Activated naive CD8-positive, alpha-beta T cell treated with anti-CD3 and anti-CD28 coated beads, Interleukin-2, amount 50 U/mL, for 16 hours (primary cell): ENCODE results near the gene HS3ST5.
"Not testable (repeated sequence)": the region's sequence is repeated elsewhere in the genome, so short reads cannot be mapped to it uniquely, and the experiment has no call there.

Source experiments
- DNase-seq: peaks from one replicate; pipeline ENCODE4 v3.0.0-alpha.2; 2020; ENCODE audit warnings: low read depth, low spot score

The HS3ST5 gene

DNA sequence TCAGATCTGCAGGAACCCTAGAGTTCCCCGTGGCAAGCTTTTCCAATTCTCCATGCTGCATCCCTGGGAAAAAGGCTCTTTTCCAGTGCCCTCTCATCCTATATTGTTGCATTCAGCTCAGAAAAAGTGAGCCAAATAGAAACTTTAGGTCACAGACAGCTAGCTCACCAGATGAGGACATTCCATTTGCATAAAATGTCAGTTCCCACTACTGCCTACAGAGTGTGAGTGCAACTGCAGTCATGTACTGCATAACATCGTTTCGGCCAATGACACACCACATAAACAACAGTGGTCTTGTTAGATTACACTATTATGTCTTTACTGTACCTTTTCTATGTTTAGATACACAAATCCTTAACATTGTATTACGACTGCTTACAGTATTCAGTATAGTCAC, 8.6 kb downstream of the HS3ST5 start:
- DNase-seq = no peak

DNA sequence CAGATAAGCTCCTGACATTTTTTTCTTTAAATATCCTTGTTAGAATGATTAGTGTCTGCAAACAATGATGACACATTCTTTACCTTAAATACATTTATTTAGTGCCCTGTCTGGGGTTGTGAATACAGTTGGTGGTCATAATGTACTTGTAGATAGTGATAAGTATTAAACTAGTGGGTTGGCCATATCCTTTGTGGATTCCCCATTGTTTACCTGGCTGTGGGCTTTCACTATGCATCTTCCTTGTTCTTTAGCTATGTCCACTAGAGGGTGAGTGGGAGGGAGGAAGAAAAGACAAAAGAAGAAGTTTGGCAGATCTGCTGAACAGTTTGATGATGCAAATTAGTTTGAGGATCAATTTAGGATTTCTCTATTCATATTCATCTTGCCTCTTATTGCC, 15.7 kb downstream of the HS3ST5 start:
- DNase-seq = no peak

DNA sequence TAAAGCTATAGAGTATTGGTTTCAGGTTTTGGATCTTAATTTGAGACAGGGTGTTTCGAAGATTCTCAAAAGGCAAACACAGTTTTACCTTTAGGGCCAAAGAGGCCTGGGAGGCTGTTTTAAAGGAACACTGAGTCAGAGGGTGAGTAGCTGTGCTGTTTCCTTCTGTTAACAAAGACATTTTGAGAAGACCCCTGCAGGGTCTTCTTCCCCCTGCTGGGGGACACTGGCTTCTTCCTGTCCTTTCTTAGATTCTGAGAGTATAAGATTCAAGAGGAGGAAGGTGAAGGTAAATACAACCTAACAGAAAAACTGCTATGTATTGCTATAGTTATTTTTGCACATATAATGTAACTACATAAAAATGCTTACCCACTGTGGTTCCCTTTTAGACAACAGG, 19.0 kb downstream of the HS3ST5 start:
- no peak for DNase-seq

DNA sequence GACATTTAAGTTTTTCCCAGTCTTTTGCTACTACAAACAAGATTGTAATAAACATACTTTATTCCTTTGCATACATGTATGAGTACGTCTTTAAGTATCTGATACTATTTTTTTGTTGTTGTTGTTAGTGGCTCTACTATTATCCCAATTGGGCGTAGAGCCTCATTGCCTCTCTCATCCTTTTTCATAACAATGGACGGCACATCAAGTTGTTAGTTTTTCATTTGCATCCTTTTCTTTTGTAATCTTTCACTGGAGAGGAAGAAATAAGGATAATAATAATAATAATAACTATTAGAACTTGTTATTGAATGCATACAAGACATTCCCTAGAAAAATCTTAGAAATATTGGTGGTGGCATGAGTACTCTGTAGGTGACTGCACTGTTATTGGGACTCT, 23.1 kb downstream of the HS3ST5 start:
- no peak for DNase-seq

DNA sequence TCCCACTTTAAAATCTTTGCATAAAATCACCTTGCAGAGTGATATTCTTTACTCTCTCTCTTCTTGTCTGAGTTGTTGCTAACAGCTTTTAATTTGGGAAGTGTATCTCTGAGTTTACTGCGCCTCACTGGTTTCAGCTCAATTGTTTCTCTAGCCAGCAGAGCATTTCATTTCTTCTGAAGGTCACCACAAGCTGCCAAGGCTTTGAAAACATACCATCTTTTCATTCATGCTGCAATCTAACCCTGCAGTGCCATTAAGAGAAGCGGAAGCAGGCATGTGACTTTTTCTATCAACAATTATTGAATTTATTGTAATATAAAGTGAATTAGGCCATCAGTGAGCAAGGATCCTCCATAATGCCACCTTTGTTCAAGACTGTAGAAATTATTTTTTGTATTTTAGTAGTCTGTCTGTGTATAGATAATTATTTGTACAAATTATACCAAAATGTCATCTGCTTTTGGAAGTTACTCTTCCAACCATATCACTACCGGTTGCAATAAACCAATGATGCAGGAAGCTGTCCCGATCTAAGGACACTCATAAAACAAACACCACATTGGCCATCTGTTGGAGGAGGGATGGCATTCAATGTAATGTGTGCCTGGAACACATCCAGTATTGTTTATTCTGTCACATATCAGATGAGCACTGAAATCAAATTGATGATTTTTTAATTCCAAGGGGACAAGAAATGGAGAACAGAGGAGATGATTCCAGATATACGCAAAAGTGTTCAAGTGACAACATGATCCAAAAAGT, 26.8 kb downstream of the HS3ST5 start:
- DNase-seq = no peak

DNA sequence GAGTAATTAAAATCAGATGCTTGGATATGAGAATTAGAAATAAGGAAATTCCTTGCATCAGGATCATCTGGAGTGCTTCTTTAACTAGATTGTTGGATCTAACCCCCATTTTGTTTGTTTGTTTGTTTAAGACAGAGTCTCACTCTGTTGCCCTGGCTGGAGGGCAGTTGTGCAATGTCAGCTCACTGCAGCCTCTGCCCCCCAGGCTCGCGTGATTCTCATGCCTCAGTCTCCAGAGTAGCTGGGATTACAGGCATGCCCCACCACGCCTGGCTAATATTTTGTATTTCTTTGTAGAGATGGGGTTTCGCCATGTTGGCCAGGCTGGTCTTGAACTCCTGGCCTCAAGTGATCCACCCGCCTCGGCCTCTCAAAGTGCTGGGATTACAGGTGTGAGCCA, 29.0 kb downstream of the HS3ST5 start:
- not testable (repeated sequence) for DNase-seq

DNA sequence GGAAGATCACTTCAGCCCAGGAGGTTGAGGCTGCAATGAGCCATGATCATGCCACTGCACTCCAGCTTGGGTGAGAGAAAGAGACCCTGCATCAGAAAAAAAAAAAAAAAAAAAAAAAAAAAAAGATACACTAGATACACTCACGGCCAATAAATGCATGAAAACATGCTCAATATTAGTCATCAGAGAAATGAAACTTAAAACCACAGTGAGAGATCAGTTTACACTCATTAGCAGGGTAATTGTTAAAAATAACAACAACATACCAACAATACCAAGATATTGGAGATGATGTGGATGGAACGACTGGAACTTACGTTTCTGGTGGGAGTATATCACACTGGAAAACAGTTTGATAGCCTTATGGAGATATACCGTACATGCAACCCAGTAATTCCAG, 29.9 kb downstream of the HS3ST5 start:
- no peak for DNase-seq

DNA sequence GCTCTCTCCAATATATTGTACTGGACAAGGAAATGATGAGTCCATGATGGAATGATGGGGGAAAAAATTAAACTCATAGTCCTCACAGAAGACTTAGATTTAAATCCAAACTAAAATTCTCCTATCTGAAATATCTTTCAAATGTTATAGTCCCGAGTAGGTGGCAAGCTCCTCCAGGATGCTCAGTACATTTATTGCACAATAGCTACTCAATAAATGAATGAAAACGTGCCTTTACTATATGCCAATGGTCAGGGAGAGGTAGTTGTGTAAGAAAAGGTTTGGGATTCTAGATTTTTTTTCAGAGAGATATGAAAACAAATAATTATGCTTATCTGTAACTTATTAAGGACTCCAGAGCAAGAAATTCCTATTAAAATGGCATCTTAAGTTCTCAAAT, 32.8 kb downstream of the HS3ST5 start:
- no peak for DNase-seq

DNA sequence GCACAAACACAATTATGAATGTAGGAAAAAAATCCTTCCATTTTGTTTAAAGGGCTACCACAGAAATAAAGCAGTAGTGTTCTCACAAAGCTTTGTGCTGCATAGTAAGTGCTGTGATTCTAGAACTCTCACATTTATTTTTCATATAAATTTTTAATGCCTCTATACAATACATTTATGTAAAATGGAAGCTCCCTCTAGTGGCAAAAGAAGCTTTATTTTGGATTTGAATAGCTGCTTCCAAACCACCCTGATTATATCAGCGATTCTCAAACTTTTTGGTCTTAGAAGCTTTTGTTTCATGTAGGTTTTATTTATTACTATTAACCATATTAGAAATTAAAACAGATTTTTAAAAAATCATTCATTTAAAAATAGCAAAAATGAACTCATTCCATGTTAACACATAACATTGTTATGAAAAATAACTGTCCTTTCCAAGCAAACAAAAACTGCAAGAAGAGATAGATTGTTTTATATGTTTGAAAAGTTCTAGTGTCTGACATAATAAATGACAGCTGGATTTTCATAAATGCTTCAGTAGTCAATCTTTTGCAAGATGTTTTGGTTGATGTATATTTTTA, 38.4 kb downstream of the HS3ST5 start:
- DNase-seq = no peak

DNA sequence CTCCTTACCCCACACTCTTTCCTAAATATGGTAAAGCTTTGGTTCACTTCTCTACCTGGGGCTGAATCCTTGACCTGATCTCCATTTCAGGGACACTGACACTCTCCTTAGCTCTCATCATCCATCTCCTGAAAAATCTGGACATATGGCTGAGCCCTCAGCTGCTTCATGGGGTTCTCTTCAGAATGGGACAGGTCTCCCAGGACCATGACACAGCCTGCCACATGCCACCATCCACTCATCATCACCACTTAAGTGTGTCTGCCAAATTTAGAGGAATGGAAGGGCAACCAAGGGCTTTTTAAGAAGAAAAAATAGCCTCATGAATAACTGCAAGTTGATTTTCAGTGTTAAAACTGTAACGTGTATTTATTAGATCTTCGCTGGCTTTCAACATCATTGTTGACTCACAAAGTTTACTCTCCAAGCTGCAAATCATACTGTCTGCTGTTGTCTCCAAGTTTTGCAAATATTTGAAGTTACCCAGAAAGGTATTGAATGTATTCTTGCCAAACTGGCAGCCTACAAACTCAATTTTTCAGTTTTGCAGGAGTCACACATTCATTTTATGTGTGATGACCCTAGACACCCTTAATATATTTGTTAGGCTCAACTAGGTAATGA, 41.1 kb downstream of the HS3ST5 start:
- no peak for DNase-seq

DNA sequence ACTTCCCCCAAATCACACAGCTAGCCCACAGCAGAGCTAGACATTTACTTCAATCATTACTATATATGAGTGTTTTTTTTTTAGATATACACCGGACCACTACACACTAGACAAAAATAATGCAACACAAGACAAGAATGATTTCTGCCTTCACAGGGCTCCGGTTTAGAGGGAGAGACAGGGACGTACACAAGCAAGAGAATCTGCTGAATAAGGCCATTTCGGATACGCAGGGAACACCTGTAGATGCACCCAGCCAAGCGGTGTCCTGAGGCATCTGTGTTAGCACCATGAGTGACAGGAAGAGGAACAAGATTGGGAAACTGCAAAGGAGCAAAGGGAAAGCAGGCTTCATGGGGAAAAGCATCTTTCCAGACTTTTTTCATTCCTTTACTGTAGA, 45.7 kb downstream of the HS3ST5 start:
- no peak for DNase-seq

DNA sequence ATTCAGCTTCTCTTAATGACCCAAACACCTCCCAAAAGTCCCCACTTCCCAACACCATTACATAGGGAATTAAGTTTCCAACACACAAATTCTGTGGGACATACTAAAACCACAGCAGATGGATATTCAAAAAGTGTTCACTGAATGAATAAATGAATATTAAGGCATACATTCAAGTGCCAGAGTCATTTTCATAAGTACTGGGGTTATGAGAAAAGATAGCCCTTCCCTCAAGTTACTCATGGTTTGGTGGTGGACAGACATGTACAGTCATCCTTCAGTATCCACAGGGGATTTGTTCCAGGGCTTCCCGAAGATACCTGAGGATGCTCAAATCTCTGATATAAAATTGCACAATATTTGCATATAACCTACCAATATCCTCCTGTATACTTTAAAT, 50.4 kb downstream of the HS3ST5 start:
- DNase-seq = no peak

DNA sequence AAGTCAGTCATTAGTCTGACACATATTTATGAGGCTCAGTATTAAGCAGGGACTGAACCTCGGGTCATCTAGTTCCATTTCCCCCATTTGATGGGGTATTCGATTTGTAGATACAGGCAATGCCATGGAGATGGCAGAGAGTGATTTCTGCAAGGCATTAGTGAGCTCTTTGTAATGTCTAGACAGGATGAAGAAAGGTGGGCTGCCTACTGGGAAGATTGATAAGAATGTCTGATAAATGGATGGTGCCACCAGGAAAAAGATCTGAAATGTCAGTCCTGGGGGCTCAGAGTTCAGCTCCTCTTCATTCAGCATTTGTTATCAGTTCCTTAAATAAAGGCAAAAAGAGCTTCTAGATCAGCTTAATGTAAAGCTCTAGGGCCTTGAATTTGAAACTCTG, 51.4 kb downstream of the HS3ST5 start:
- DNase-seq = no peak

DNA sequence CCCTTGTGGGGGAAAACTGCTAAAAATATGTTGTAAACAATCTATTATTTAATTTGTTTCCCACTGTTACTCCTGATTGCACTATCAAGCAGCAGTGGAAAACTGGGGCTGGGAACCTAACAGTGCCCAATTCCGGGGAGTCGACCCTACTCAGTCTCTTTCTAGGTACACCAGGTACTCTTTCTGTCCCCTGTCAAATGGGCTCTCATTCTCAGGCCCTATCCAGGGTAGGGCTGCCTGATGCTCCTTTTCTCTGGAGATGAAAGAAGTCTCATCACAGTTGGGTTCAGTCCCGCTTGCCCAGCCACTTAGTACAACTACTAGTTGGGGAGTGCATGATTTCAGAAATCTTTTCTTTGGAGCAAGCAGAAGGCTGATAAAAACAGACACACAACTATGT, 52.0 kb downstream of the HS3ST5 start:
- DNase-seq = no peak

DNA sequence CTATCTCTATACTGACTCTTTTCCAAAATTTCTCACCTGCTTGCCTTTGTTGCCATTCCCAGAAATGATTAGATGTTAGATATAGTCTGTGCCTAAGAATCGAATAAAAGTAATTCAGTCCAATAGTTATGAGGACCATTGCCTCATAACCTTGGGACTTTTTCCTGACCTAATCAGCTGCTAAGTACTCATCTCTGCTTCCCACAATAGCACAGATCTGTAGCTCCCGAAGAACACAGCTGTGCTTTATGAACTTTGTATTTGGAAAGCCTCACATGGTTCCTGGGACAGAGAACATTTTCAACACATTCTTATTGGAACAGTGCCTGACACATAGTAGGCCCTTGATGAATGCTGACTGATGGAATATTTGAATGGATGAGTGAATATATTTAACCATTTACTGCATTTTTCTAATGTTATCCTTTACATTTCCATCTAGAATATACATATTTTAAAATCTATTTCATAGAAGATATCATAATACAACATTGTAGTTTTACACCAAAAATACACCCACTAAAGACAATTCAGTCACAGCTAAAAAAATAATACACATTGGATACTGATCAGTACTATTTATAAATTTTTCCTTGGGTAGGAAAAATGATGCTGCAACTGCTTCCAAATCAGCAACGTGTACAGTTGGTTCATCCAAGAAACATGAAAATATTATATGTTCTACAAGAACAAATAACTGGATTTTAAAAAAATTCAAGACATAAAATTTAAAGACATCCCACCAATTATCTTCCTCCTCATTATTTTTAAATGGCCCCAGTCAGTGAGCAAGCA, 53.9 kb downstream of the HS3ST5 start:
- DNase-seq = no peak

DNA sequence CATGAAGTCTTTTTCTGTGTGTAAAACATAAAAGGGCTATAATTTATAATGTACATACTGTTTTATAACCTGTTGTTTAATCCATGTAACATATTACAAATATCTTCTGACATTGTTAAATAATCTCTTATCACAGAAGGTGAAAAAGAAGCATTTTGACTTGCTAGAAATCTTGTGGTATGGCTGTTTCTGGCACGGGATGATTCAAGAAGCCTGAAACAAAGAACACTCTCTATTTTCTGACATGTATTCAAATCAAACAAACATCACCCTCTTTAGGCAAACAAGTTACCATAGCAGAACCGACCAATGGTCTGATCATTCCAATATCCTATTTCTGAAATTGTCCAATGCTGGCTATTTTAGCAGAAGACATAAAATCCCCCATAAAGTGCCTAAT, 55.4 kb downstream of the HS3ST5 start:
- no peak for DNase-seq

DNA sequence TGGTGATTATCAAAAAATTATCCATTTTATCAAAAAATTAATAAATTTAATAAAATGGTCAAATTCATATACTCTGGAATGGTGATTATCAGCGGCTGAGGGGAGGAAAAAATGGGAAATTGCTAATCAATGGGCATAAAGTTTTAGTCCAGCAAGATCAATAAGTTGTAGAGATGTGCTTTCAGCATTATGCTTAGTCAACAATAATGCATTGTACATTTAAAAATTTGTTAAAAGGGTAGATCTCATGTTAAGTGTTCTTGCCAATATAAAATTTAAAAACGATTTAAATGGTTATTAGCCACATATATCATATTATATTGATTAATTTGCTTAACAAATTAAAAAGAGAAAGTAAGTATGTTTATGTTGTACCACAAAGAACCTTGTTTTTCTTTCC, 56.6 kb downstream of the HS3ST5 start:
- DNase-seq = no peak

DNA sequence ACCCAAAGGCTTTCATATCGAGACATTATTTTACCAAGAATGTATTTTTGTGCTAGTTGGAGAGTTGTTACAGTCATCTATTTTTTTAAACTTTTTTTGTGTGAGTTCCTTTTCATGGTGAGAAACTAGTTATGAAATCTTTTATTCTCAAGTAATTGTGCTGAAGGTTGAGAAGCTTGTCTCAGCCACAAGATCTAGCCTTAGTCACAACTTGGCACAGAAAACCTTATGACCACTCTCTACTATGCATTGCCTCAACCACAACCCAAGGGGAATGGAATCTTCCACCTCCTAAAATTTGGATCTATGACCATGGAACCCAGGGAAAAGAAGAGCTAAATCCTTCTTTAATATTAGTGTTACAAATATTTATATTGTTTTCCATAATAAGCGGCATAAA, 58.5 kb downstream of the HS3ST5 start:
- DNase-seq = no peak

DNA sequence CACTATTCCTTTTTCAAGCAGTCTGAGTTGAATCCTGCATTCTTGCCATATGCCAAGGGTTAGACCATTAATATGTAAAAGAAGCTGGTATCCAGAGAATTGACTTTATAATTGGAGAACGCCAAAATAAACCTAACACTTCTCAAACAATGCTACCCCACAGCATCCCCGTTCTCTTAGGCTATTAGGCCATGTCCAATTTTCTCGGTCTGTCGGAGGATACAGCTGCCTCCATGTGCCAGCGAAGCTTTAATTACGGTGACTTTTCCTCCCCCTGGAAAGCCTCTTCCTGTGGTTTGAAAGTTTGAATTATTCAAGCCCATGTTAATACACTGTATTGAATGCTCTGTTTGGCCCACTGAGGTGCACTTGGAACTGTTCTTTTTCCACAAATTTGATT, 60.5 kb downstream of the HS3ST5 start:
- no peak for DNase-seq

DNA sequence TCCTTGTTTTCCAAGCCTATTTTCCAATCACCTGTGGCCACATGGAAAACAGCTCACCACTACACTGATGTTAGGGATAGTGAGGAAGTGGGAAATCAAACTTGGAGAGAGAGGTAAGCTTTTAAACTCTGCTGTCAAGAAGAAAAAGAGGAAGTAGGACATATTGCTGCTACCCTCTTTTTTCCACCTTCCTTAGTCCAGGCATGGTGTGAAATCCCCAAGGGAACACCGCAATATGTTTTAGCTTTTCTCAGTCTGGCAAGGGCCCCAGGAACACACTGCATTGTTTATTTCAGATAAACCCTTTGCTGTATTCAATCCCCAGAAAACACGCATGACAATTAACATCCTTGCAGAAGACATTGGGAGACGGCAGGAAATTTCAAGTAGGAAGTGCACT, 61.3 kb downstream of the HS3ST5 start:
- no peak for DNase-seq

DNA sequence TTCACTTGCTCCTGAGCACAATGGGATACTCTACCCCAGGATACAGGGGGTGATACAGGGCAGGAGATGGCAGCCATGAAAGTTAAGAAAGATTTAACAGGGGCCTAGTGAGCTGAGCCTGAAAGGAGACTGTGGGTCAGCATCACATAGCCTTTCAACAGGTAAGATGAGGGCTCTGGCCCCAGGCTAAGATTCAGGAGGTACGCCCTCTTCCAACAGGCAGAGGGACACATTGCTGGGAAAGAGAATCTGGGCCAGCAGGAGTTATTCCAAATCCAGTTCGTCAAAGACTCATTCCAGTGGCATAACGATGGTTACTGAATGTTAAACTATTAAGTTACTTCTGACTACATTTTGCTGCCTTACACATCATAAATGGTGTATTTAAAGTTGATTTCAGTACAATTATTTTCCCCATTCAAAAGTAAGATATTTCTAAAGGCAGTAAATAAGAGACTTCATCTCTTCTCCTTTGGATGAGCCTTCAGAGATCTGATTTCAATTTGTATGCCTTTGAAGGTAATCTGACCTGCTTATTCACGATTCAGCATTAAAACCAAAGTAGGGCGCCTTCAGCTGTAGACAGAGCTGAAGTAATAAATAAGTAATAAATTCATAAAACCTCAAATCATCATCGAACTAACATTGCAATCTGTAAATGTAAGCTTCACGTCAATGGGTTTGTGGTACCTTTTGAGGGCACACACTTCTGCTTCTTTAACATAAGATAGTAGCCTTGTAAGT, 62.4 kb downstream of the HS3ST5 start:
- DNase-seq = no peak

DNA sequence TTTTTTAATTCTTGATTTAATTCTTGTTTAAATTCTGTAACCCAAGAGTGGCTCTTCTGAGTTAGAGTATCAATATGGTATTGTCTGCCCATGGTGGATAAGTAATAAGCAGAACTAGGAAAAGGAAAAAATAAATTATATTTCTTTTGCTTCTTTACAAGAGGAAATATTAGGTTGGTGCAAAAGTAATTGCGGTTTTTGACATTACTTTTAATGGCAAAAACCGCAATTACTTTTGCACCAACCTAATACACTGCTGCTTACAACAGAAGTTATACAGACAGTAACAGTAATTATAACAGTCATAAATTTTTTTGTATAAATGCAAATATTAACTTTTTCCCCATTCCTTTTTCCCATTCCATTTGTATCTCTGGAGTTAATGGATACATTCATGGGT, 65.6 kb downstream of the HS3ST5 start:
- DNase-seq = no peak
